Activated CD8-positive, alpha-beta memory T cell treated with anti-CD3 and anti-CD28 coated beads for 36 hours (primary cell): ENCODE data around the gene MCTP2. TPM values are rescaled to one million over a fixed set of nuclear protein-coding genes. Genes with fewer than 3 reads are reported as not detected.
"Not testable (repeated sequence)": the region's sequence is repeated elsewhere in the genome, so short reads cannot be mapped to it uniquely, and the experiment has no call there.

Source experiments
- CTCF ChIA-PET: fragments of 350-600 bp; sonication (Branson Sonifier 250); formaldehyde crosslinking; loops from one replicate; lab custom pipeline; 2021; ENCODE audit warnings: antibody characterized with exemption; lab: Charles Lee
- POLR2A ChIA-PET: fragments of 350-600 bp; sonication (Branson Sonifier 250); formaldehyde crosslinking; loops from one replicate; lab custom pipeline; 2021; ENCODE audit warnings: antibody characterized with exemption; lab: Charles Lee
- total RNA-seq, 2 experiments: library from RNA; stranded (reverse); gene quantifications; one replicate each; pipeline ENCODE4 v1.2.3, GENCODE V29; 2021

The MCTP2 gene
- total RNA-seq, 2 experiments from 2014 or later: 19.9 to 23.4 TPM

DNA sequence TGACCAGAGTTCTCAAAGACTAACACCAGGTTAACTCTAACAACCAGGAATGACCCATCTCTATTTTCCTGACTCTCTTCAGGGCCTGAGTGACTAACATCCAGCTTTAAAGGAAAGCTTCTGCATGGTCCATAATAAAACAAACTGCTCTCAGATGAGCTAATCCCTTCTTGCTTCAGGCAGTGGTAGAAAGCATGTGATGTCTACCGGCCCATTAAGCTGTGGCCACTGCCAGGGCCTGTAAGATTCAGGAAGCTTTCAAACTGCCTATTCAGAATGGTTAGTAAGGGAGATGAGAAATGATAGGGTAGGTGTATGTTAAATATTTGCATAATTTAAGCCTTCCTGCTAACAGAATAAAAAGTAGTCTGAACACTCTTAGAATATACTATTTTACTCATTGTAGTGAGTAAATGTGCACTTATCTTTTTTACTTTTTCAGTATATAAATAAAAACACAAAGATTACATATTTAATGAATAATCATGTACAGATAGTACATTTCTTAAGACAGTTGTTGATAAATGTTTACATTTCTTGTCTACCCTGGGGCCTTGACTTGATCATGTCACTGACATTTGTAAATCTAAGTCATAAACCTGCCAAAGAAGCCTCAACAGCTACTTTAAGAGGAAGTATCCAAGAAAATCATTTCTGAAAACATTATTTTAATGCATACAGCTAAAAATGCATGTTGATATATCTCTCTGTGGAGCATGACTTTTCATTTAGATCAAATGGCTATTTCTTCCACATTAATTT is 222.0 kb downstream of the MCTP2 start:
- POLR2A ChIA-PET: no interaction called here
- CTCF ChIA-PET: no interaction called here

DNA sequence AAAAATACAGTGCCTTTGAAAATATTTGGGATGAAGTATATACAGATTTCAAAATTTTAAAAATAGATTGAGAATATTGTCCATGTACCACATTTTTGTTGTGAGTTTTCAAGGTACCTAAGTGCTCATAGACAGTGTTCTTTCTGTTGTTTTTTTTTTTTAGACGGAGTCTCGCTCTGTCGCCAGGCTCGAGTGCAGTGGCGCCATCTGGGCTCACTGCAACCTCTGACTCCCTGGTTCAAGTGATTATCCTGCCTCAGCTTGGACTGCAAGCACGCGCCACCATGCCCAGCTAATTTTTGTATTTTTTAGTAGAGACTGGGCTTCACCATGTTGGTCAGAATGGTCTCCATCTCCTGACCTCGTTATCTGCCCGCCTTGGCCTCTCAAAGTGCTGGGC is 223.9 kb downstream of the MCTP2 start:
- ChIA-PET POLR2A (no interaction called here), CTCF (no interaction called here)

DNA sequence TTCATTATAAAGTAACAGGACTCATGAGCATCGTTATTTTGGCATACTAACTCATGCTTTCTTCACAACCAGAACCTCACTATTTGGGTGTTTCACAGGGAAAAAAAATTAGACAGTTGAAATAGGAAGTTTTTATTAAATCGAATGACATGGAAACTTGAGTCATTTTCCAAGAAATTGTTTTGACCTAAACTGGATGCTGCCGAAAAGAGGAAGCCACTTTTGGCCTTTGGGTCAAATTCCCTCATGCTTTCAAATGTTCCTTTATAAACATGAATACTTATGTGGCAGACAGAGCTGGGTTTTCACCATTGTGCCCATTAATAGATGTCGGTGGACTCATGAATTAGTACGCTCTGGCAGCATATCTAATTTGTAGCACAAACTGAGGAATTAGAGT is 224.9 kb downstream of the MCTP2 start:
- CTCF ChIA-PET: no interaction called here
- POLR2A ChIA-PET: no interaction called here

- POLR2A ChIA-PET: no interaction called here
- CTCF ChIA-PET: no interaction called here
Observed at GRCh38 chr15:94457661-94458060, 226.3 kb downstream of the MCTP2 start.

- ChIA-PET CTCF (no interaction called here), POLR2A (no interaction called here)
Observed at GRCh38 chr15:94460624-94461023, 229.3 kb downstream of the MCTP2 start.

- ChIA-PET POLR2A (no interaction called here), CTCF (no interaction called here)
Observed at GRCh38 chr15:94467034-94467433, 235.7 kb downstream of the MCTP2 start.

DNA sequence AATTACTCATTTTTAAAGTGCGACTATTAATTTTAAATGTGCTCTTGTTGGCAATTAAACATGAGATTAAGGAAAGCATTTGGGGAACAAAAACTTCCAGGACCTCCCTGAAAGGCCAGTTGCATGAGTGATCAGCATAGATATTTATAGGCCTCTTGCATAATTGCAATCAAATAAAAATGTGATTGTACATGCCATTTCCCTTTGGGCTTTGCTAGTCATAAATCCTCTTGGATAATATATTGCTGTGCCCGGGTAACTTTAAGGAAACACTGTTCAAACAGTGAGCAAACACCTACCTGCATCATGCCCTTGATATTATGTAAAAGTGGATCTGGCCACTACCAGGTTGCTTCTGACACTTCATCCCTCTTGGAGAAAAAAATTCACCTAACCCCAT is 239.1 kb downstream of the MCTP2 start:
- POLR2A ChIA-PET: no interaction called here
- CTCF ChIA-PET: no interaction called here

GRCh38 chr15:94476686-94477085 is 245.3 kb downstream of the MCTP2 start:
- POLR2A ChIA-PET: no interaction called here
- CTCF ChIA-PET: no interaction called here

GRCh38 chr15:94477913-94478553 is 246.7 kb downstream of the MCTP2 start:
- CTCF ChIA-PET: no interaction called here

DNA sequence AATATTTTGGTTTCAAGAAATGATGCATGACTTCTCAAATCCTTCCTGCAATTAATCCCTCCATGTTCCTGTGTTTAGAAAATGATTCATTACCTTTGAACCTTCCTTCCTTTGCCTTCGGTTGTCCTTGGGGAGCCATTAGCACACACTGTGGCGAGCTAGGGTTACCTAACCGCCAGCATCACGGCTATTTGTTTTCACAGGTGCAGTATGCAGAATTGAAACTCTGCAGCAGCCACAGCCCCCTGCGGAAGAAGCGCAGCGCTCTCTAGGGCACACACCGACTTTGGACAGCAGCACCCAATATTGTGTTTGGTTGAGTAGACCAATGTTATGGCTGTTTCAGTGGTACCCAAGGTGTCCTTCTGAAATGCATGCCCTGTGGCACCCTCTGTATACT is 247.4 kb downstream of the MCTP2 start:
- CTCF ChIA-PET: no interaction called here
- POLR2A ChIA-PET: no interaction called here

More at GRCh38 chr15:94477913-94478553, 246.7 kb downstream of the MCTP2 start:
- POLR2A ChIA-PET: no interaction called here

GRCh38 chr15:94480289-94480834 is 249.0 kb downstream of the MCTP2 start:
- POLR2A ChIA-PET: no interaction called here
- CTCF ChIA-PET: no interaction called here

- ChIA-PET POLR2A (no interaction called here), CTCF (no interaction called here)
Observed at GRCh38 chr15:94485148-94485719, 253.9 kb downstream of the MCTP2 start.

- ChIA-PET CTCF (no interaction called here), POLR2A (no interaction called here)
Observed at GRCh38 chr15:94487635-94488034, 256.3 kb downstream of the MCTP2 start.

- POLR2A ChIA-PET: no interaction called here
- CTCF ChIA-PET: no interaction called here
Observed at GRCh38 chr15:94493176-94493575, 261.8 kb downstream of the MCTP2 start.

DNA sequence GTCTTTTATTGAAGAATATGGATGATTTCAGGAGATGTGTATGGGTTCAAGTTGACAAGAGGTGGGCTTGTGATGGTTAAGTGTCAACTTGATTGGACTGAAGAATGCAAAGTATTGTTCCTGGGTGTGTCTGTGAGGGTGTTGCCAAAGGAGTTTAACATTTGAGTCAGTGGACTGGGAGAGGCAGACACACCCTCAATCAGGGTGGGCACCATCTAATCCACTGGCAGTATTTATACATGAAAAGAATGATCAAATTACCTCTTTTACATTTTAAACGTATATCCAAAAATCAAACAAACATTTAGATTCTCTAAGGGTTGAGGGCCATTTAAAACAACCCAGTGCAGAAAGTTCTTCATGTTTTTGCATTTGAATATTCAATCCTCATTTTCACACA is 262.2 kb downstream of the MCTP2 start:
- POLR2A ChIA-PET, CTCF ChIA-PET: not testable (repeated sequence)

DNA sequence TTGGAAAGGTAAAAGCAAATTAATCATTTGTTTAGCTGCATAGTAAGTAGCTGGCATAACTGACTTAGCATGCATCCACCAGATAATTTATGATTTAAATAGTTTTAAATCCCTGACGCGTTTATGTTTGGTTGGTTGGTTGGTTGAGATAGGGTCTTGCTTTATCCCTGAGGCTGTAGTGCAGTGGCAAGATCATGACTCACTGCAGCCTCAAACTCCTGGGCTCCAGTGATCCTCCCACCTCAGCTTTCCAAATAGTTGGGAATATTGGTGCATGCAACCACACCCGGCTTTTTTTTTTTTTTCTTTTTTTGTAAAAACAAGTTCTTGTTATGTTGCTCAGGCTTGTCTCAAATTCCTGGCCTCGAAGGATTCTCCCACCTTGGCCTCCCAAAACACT is 263.4 kb downstream of the MCTP2 start:
- ChIA-PET POLR2A (no interaction called here), CTCF (no interaction called here)

- CTCF ChIA-PET: no interaction called here
- POLR2A ChIA-PET: no interaction called here
Observed at GRCh38 chr15:94503293-94503692, 271.9 kb downstream of the MCTP2 start.

DNA sequence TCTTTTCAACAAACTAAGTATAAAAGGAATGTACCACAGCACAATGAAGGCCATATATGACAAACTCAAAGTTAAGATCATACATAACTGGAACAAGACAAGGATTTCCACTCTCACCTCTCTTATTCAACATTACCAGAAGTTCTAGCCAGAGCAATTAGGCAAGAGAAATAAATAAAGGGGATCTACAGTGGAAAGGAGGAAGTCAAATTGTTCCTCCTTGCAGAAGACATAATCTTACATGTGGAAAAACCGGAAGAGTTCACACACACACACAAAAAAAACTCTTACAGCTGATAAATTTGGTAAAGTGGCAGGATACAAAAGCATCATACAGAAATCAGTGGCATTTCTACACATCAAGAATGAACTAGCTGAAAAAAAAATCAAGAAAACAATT is 277.9 kb downstream of the MCTP2 start:
- ChIA-PET POLR2A (no interaction called here), CTCF (no interaction called here)

GRCh38 chr15:94522125-94522524 is 290.8 kb downstream of the MCTP2 start:
- POLR2A ChIA-PET: no interaction called here

GRCh38 chr15:94523873-94524272 is 292.5 kb downstream of the MCTP2 start:
- POLR2A ChIA-PET: no interaction called here
- CTCF ChIA-PET: no interaction called here

More at GRCh38 chr15:94522125-94522524, 290.8 kb downstream of the MCTP2 start:
- CTCF ChIA-PET: no interaction called here

DNA sequence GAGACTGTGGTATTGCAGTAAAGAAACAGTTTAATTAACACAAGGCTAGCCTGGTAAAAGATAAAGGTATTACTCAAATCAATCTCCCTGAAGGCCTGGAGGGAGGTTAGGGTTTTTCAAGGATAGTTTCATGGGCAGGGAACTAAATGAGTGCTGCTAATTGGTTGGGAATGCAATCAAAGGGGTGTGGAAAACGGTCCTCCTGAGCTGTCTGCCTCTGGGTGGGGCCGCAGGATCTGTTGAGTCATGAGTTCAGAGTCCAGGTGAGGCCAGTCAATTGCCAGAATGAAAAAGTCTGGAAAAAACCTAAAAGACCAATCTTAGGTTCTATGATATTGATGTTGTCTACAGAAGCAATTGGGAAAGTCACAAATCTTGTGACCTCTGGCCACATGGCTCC is 293.2 kb downstream of the MCTP2 start:
- POLR2A ChIA-PET: no interaction called here
- CTCF ChIA-PET: no interaction called here
